HFFc6 (cell line): ENCODE results near the gene CLPX. TPM values are rescaled to one million over a fixed set of nuclear protein-coding genes. Genes with fewer than 3 reads are reported as not detected.

Source experiments
- DNase-seq: peaks from one replicate; pipeline ENCODE4 v3.0.0-alpha.2; 2018
- H3K27ac Mint-ChIP-seq: 2 replicates; pipeline ENCODE4 v1.8.0; 2020; ENCODE audit warnings: mild to moderate bottlenecking, mixed read lengths
- H3K27me3 Mint-ChIP-seq: 2 replicates; pipeline ENCODE4 v1.8.0; 2021; ENCODE audit warnings: mild to moderate bottlenecking, moderate library complexity, mixed read lengths; ENCODE audit not compliant: insufficient read depth
- H3K36me3 Mint-ChIP-seq: 2 replicates; pipeline ENCODE4 v1.8.0; 2021; ENCODE audit warnings: low read depth, mixed read lengths
- H3K4me1 Mint-ChIP-seq: 2 replicates; pipeline ENCODE4 v1.8.0; 2020; ENCODE audit warnings: low read depth, mixed read lengths
- H3K4me3 Mint-ChIP-seq: 2 replicates; pipeline ENCODE4 v1.8.0; 2020; ENCODE audit warnings: mild to moderate bottlenecking, moderate library complexity, mixed read lengths
- H3K9me3 Mint-ChIP-seq: 2 replicates; pipeline ENCODE4 v1.8.0; 2020; ENCODE audit warnings: mild to moderate bottlenecking, mixed read lengths
- total RNA-seq, 6 experiments: library from RNA; stranded (reverse); fragmentation: NEBNext Ultra II Directional; extraction: Animal tissue kit (Norgen Biotek cat#: 25700); gene quantifications; 2 replicates in 1 of 6; 3 replicates in 5 of 6; pipeline ENCODE4 v1.2.3, GENCODE V29; 2021
- TF ChIP-seq, protein P1 (sequence below): fragments of 200-600 bp; sonication (generic); IDR thresholded peaks from 2 replicates; pipeline ENCODE4 v1.5.0; 2021; ENCODE audit warnings: antibody characterized with exemption, mild to moderate bottlenecking

Gene CLPX
- total RNA-seq, 6 experiments from 2014 or later, result 35.1 to 42.0 (median 39.4) TPM

DNA sequence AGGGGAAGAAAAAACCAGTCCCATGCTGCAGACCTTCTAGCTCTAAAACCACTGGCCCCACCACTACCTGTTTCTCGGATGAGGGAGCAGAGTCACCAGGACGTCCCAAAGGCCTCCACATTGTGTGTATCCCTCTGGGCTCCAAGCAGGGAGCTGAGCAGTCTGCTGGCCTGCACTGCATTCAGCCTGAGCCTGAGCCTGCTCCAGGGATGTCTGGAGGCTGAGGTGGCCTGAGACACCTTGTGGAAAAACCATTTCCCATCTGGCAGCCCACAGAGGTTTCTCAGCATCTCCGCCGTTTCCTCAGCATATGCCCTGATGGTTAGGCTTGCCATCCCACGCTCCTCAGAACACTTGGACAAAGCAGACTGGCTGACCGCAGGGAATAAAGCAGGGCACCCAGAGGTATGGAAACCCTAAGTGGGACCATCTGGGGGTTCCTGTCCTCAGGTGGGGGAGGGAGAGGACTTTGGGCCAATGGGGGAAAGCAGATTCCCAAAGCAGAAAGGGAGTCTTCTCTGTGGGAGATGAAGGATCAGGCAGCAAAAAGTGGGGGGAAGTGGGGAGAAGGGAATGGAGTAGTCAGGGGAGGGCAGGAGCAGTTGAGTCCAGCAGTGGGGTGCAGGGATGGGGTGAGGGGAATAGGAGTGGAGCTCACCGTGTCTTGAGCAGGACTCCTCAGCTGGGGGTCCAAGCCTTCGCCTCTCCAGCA lies 25.8 kb upstream of the CLPX start, which contains the start of gene CILP:
CILP (minus strand) TSS at position 704 of the 712 bp plus-strand sequence. CDS start 1,718 bp downstream, outside the sequence.
- Mint-ChIP-seq H3K27ac (no peak within 1 kb of the TSS), H3K36me3 (no peaks in the 10 kb centered on the region), H3K4me3 (no peak within 1 kb of the TSS), H3K9me3 (no peaks in the 10 kb centered on the region), H3K27me3 (peaks cover 25% of the 10 kb centered on the region), H3K4me1 (no peaks in the 10 kb centered on the region)
- TF ChIP-seq, protein P1, sequence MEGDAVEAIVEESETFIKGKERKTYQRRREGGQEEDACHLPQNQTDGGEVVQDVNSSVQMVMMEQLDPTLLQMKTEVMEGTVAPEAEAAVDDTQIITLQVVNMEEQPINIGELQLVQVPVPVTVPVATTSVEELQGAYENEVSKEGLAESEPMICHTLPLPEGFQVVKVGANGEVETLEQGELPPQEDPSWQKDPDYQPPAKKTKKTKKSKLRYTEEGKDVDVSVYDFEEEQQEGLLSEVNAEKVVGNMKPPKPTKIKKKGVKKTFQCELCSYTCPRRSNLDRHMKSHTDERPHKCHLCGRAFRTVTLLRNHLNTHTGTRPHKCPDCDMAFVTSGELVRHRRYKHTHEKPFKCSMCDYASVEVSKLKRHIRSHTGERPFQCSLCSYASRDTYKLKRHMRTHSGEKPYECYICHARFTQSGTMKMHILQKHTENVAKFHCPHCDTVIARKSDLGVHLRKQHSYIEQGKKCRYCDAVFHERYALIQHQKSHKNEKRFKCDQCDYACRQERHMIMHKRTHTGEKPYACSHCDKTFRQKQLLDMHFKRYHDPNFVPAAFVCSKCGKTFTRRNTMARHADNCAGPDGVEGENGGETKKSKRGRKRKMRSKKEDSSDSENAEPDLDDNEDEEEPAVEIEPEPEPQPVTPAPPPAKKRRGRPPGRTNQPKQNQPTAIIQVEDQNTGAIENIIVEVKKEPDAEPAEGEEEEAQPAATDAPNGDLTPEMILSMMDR, result no peak
- DNase-seq, result no peak

- TF ChIP-seq, protein P1, result no peak
- H3K36me3 Mint-ChIP-seq, result no peaks in the 10 kb centered on the region
- no peak overlapping the region for H3K4me3 Mint-ChIP-seq
- H3K27me3 Mint-ChIP-seq, result peaks cover 26% of the 10 kb centered on the region
- H3K4me1 Mint-ChIP-seq, result no peaks in the 10 kb centered on the region
- DNase-seq, result no peak
- H3K27ac Mint-ChIP-seq, result no peak overlapping the region
- no peaks in the 10 kb centered on the region for H3K9me3 Mint-ChIP-seq
These were observed 24.8 kb upstream of the CLPX start for GRCh38 chr15:65209701-65210643.

GRCh38 chr15:65208647-65209046 lies 23.5 kb upstream of the CLPX start:
- Mint-ChIP-seq H3K27me3 (peaks cover 36% of the 10 kb centered on the region), H3K9me3 (no peaks in the 10 kb centered on the region), H3K36me3 (no peaks in the 10 kb centered on the region), H3K4me3 (no peak overlapping the region), H3K4me1 (no peaks in the 10 kb centered on the region), H3K27ac (no peak overlapping the region)
- TF ChIP-seq, protein P1, result no peak
- DNase-seq, result no peak

DNA sequence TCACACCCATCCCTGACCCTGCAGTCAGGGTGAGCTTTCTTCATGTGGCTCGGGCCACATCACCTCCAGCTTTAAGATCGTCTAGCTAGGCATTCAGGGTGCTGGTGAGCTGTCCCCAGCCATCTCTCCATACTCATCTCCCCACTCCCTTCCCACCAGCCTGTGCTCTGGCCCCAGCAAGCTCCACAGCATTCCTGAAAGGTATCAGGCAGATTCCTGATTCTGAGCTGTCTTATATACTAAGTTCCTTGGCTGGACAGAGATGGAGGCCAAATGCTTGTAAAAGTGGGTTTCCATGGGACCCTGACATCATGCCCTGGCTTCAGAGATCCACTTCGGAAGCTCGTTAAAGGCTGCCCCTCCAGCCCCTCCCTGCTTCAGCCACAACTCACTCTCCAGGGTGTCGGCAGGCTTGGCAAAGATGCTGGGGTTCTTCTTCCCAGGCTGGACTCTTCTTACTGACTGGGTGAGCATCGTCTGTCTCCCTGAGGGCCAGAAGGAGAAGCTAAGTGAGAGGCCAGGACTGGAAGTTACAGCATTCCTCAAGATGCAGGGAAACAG lies 22.2 kb upstream of the CLPX start:
- no peak for DNase-seq
- Mint-ChIP-seq H3K4me3 (no peak overlapping the region), H3K9me3 (no peaks in the 10 kb centered on the region), H3K27me3 (peaks cover 34% of the 10 kb centered on the region), H3K4me1 (no peaks in the 10 kb centered on the region), H3K36me3 (no peaks in the 10 kb centered on the region), H3K27ac (no peak overlapping the region)
- TF ChIP-seq, protein P1, result no peak

GRCh38 chr15:65206750-65207149 lies 21.6 kb upstream of the CLPX start:
- TF ChIP-seq, protein P1, result no peak
- Mint-ChIP-seq H3K27me3 (peaks cover 34% of the 10 kb centered on the region), H3K4me3 (no peak overlapping the region), H3K4me1 (no peaks in the 10 kb centered on the region), H3K27ac (no peak overlapping the region), H3K9me3 (no peaks in the 10 kb centered on the region), H3K36me3 (no peaks in the 10 kb centered on the region)
- no peak for DNase-seq
